Measurements from ENCODE around the gene HMG20B. TPM values are rescaled to one million over a fixed set of nuclear protein-coding genes. Genes with fewer than 3 reads are reported as not detected.
A peak's percentile ranks its signal among the peaks of the same experiment; 100 is the strongest.

HMG20B gene
- total RNA-seq, 1 experiment from 2014 or later = 588 TPM

- no peak for DNase-seq (ENCODE audit: low read depth, low spot score)
- in situ Hi-C loops (cut with HindIII; ENCODE audit: low pct_unique_long_range_greater_than_20kb, low sequenced_read_pairs) = no loop called here
Observed at GRCh38 chr19:3621689-3622088, 48.9 kb downstream of the HMG20B start.

DNA sequence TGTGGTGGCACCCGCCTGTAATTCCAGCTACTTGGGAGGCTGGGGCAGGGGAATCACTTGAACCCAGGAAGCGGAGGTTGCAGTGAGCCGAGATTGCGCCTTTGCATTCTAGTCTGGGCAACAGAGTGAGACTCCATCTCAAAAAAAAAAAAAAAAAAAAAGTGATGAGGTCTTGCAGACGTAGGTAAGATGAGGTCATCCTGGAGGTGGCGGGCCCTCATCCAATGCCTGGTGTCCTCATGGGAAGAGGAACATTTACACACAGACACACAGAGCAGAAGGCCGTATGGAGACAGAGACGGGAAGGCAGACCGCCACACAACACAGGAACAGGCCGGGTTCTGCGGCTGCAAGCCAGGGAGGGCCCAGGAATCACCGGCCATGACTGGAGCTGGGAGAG lies 49.5 kb downstream of the HMG20B start:
- in situ Hi-C loops (cut with HindIII; ENCODE audit: low pct_unique_long_range_greater_than_20kb, low sequenced_read_pairs) = no loop called here

GRCh38 chr19:3623716-3624115 lies 51.0 kb downstream of the HMG20B start:
- in situ Hi-C loops (cut with HindIII; ENCODE audit: low pct_unique_long_range_greater_than_20kb, low sequenced_read_pairs) = no loop called here
- DNase-seq (ENCODE audit: low read depth, low spot score) = no peak

More for the DNA sequence above, 49.5 kb downstream of the HMG20B start:
- no peak for DNase-seq (ENCODE audit: low read depth, low spot score)

GRCh38 chr19:3625996-3626472 lies 53.3 kb downstream of the HMG20B start:
- in situ Hi-C loops (cut with HindIII; ENCODE audit: low pct_unique_long_range_greater_than_20kb, low sequenced_read_pairs) = no loop called here

GRCh38 chr19:3626473-3627350 lies 54.0 kb downstream of the HMG20B start, which contains the start of gene CACTIN:
CACTIN (minus strand) TSS chr19:3626790; CDS start chr19:3626762, 28 bp downstream.
- DNase-seq (ENCODE audit: low read depth, low spot score) = peak; percentile 96
- in situ Hi-C loops (cut with HindIII; ENCODE audit: low pct_unique_long_range_greater_than_20kb, low sequenced_read_pairs) = no loop called here

More at GRCh38 chr19:3625996-3626472, 53.3 kb downstream of the HMG20B start:
- DNase-seq (ENCODE audit: low read depth, low spot score) = no peak

GRCh38 chr19:3627351-3627723 lies 54.6 kb downstream of the HMG20B start:
- in situ Hi-C loops (cut with HindIII; ENCODE audit: low pct_unique_long_range_greater_than_20kb, low sequenced_read_pairs) = no loop called here
- no peak for DNase-seq (ENCODE audit: low read depth, low spot score)

Small RNA genes within 50 kb of the gene (small RNA-seq; reads per million reads assigned to genes)
- 0 reads per million in 2 experiments for gene AC005786.1

Other genes with a start within 250 kb of the HMG20B start
- 4.8 and 5.8 TPM in 2 replicates for gene NFIC, start 206.4 kb upstream of the HMG20B start, total RNA-seq (2014; rRNA removed; shearing (Covaris generic))
- gene SMIM24, start 92.4 kb upstream of the HMG20B start, total RNA-seq (2014; rRNA removed; shearing (Covaris generic)) = not detected in 2 replicates
- not detected in 2 replicates for gene SMIM44, start 89.5 kb upstream of the HMG20B start, total RNA-seq (2014; rRNA removed; shearing (Covaris generic))
- gene DOHH, start 72.3 kb upstream of the HMG20B start, total RNA-seq (2014; rRNA removed; shearing (Covaris generic)) = 13.1 and 13.4 TPM in 2 replicates
- gene FZR1, start 66.6 kb upstream of the HMG20B start, total RNA-seq (2014; rRNA removed; shearing (Covaris generic)) = 22.6 and 26.9 TPM in 2 replicates
- gene TEKTIP1, start 33.8 kb upstream of the HMG20B start, total RNA-seq (2014; rRNA removed; shearing (Covaris generic)) = not detected in 2 replicates
- 2,457 and 2,669 TPM in 2 replicates for gene MFSD12, start 15.4 kb upstream of the HMG20B start, total RNA-seq (2014; rRNA removed; shearing (Covaris generic))
- gene GIPC3, start 12.5 kb downstream of the HMG20B start, total RNA-seq (2014; rRNA removed; shearing (Covaris generic)) = 0.29 and 0.45 TPM in 2 replicates
- 0.16 and 0.27 TPM in 2 replicates for gene TBXA2R, start 33.9 kb downstream of the HMG20B start, total RNA-seq (2014; rRNA removed; shearing (Covaris generic))
- gene CACTIN, start 53.8 kb downstream of the HMG20B start, total RNA-seq (2014; rRNA removed; shearing (Covaris generic)) = 15.2 and 16.6 TPM in 2 replicates
- gene PIP5K1C, start 127.5 kb downstream of the HMG20B start, total RNA-seq (2014; rRNA removed; shearing (Covaris generic)) = 4.9 and 6.7 TPM in 2 replicates
- gene TJP3, start 135.4 kb downstream of the HMG20B start, total RNA-seq (2014; rRNA removed; shearing (Covaris generic)) = 0.13 and 0.21 TPM in 2 replicates
- 10.5 and 16.7 TPM in 2 replicates for gene APBA3, start 188.7 kb downstream of the HMG20B start, total RNA-seq (2014; rRNA removed; shearing (Covaris generic))
- gene MRPL54, start 189.7 kb downstream of the HMG20B start, total RNA-seq (2014; rRNA removed; shearing (Covaris generic)) = 31.0 and 33.8 TPM in 2 replicates
- not detected in 2 replicates for gene RAX2, start 199.3 kb downstream of the HMG20B start, total RNA-seq (2014; rRNA removed; shearing (Covaris generic))
- 20.5 and 22.5 TPM in 2 replicates for gene MATK, start 213.4 kb downstream of the HMG20B start, total RNA-seq (2014; rRNA removed; shearing (Covaris generic))